Effector CD4-positive, alpha-beta T cell (primary cell): ENCODE results near the gene SYNE3.

ENCODE experiments used
- DNase-seq: peaks from one replicate; pipeline ENCODE4 v3.0.0-alpha.2; 2020

SYNE3 gene

GRCh38 chr14:95468448-95469133 lies 47.9 kb downstream of the SYNE3 start:
- DNase-seq = no peak

- no peak for DNase-seq
Measured at GRCh38 chr14:95467657-95468056, 48.8 kb downstream of the SYNE3 start.

GRCh38 chr14:95467232-95467631 lies 49.2 kb downstream of the SYNE3 start:
- no peak for DNase-seq
